Measurements from ENCODE around the gene NR1I3.
"Not testable (repeated sequence)": the region's sequence is repeated elsewhere in the genome, so short reads cannot be mapped to it uniquely, and the experiment has no call there.

The NR1I3 gene, protein sequence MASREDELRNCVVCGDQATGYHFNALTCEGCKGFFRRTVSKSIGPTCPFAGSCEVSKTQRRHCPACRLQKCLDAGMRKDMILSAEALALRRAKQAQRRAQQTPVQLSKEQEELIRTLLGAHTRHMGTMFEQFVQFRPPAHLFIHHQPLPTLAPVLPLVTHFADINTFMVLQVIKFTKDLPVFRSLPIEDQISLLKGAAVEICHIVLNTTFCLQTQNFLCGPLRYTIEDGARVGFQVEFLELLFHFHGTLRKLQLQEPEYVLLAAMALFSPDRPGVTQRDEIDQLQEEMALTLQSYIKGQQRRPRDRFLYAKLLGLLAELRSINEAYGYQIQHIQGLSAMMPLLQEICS

DNA sequence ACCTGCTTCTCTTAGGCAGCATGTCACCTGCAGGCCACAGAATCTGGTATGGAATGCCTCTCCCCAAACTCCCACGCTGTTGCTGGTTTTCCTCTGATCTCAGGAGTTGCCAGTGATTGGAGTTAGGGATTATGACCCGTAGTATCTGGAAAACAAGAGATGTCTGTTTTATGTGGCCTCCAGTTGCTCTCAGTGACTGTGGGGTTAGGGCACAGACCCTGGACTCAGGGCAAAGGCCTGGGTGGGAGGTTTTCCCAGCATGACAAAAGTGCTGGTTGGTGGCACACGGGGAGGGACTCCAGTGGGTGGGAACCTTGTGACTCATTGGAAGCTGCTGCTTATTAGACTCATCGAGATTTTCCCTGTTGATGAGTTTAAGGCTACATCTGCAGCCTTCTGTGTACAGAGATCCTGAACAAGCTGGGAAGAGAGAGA is at the start of gene NR1I3:
TSS of gene NR1I3 (minus strand) at position 165 of the 435 bp plus-strand sequence. CDS start 1,638 bp downstream, outside the sequence.
- no peak for DNase-seq (ENCODE audit: low read depth)

DNA sequence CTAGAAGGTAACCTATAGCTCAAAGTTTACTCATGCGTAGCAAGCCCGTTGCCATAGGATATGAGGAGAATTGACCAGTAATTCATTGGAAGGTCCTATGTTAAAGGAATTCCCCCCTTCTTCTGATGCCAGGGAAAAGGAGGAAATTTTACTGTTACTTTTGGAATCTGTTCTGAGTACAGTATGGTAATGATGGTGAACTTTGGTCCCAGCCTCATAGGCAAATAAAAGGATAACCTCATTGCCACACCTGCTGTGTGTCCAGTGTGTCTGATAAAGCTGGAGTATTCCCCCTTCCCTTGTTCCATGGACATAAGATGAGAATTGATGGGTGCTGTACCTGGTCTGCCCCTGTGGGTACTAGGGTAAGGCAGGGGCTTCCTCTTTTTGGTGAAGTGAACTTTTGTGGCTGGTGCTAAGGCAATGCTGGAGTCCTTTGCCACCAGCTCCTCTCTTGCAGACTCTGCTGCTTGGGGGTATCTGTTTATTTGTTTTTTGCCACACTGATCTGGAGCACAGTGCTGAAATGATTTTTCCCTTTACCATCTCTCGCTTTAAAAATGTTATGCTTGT is 49.6 kb upstream of the NR1I3 start:
- DNase-seq (ENCODE audit: low read depth), result no peak

DNA sequence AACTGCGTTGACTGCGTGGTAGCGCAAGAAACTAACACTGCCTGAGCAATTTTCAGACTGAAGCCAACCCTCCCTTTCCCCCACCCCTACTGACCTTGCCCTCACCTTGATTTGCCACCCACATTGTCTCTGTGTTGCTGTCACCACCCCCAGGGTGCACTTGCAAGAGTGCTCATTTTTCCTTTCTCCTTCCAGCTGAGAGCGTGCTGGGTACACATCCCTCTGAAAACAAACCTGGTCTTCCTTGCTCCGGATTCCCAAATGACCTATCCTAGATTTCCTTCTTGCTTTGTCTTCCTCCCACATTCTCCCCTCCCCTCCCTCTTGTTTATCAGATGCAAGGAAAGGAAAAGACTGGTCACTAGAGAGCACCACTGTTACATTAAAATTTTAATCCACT is 47.5 kb upstream of the NR1I3 start:
- DNase-seq (ENCODE audit: low read depth), result no peak

DNA sequence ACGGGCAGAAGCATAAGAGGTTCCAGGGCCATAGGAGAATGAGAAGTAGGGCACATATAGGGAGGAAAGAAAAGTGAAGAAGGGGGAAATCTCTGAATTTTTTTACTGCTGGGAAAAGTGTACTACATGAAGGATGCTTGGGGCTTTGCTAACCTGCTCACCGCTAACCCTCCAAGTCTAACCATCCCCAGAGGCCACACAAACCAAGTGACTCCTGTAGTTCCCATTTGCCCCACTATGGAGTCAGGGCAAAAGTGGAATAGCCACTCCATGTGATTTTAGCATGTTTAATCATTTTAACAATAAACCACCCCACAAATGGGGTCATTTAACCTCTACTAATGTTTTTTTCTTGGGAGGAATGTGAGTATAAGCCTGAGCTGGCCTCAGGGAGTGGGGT is 47.1 kb upstream of the NR1I3 start:
- DNase-seq (ENCODE audit: low read depth), result no peak

DNA sequence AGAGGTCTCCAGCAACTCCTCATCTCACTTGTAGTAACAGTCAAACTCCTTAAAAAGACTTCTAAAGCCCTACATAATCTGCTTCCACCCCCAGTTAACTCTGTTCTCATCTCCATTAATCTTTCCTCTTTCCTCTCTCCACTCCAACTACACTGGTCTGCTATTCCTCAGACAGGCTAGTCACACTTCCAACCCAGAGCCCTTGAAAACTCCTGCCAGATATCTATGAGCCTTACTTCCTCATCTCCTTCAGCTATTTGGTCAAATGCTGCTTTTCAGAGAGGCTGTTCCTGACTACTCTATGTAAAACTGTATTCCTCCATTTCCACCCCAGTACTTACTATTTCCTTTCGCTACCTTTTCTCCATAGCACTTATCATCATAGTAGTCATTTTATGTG is 45.0 kb upstream of the NR1I3 start:
- DNase-seq (ENCODE audit: low read depth), result no peak

DNA sequence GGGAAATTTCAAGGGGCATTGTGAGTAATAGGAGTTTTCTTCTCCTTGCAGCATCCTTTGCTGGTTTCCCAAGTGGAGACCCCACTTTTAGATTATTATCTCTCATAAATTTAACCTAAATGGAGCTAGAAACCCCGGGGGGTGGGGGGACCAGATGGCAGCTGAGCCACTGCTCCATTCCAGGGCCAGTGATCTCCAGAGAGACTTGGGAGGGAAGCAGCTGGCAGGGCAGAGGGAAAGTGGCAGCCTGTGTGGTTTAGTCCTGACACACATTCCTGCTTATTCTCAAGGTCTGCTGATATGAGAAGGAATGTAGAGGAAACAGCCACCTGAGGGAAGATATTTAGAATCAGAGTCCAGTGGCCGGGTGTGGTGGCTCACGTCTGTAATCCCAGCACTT is 36.9 kb upstream of the NR1I3 start:
- no peak for DNase-seq (ENCODE audit: low read depth)

DNA sequence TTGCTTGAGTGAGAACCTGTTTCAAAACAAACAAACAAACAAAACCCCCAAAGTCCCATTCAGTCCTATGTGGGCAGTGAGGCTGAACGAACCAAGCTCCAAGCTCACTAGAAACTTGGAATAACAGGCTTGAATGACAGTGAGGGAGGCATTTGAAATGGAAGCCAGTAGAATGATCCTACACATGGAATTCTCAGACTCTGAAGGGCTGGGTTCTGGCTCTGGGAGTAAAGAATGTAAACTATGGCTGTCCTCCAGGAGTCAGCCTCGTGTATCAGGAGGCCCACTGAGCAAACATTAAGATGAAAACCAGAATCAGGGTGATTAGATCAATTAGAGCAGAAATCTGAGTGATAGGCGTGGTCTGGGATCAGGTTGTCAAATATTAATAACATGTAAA is 35.4 kb upstream of the NR1I3 start:
- no peak for DNase-seq (ENCODE audit: low read depth)

DNA sequence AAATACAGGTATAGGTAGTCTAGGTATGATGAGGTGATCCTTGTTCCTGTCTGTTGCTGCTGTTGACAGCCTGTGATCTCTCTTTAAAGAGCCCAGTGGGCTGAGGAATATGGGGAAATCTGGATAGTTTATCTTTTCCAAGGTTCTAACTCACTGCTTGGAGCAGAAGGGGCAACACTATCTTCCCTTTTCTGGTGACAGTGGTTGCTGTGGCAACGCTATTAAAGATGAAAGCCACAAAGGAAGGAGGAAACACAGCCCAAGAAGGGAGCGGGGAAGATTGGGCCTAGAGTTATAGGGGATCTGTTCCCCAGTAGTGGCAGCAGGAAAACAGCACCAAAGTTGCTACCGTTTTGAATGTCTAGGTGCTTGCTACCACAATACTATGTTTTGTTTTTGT is 29.3 kb upstream of the NR1I3 start:
- no peak for DNase-seq (ENCODE audit: low read depth)

DNA sequence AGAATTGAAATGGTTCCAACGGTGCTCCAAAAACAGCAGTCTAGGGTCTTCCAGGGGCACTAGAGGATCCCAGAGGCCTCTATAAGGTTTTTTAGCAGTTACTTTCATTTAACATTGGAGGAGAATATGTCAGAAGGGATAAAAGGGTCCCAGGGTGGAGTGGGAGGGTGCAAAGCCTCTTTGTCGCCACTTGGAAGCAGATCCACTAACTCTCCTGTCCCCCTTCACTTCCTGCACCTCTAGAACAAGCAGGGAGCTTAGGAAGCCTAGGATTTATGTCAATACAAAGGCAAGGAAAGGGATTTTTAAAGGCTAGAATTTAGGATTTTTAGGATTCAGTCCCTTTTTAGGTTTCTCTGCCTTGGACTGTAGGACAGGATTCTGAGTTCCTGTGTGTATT is 28.8 kb upstream of the NR1I3 start:
- no peak for DNase-seq (ENCODE audit: low read depth)

DNA sequence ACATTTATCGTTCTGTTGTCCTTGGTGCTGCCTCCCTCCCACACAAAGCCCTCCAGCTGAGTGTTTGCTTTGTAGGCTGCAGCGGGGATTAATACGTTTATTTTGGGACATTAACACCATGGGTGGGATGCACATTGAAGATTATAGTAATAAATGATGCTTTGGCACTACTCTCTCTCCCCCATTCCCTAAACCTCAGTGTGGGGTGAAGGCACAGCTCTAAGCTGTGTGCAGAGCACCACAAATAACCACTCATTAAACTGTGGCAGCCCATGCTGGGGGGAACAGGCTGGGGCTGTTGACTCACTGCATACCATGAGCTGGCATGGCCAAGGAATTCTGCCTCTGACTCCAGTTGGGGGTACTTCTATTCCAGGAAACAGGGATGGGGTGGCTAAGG is 28.2 kb upstream of the NR1I3 start:
- DNase-seq (ENCODE audit: low read depth), result no peak

DNA sequence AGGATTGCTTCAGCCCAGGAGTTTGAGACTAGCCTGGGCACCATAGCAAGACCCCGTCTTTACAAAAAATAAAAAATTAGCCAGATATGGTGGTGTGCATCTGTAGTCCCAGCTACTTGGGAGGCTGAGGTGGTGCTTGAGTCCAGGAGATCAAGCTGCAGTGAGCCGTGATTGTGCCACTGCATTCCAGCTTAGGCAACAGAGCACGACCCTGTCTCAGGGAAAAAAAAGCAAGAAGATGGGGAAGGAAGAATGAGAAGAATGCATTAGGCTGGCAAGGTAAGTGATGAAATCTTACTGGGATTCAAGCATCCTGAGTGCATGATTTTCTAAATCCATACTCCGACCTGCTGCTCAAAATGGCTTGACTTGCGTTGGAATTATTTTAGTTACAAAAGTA is 27.3 kb upstream of the NR1I3 start:
- no peak for DNase-seq (ENCODE audit: low read depth)

DNA sequence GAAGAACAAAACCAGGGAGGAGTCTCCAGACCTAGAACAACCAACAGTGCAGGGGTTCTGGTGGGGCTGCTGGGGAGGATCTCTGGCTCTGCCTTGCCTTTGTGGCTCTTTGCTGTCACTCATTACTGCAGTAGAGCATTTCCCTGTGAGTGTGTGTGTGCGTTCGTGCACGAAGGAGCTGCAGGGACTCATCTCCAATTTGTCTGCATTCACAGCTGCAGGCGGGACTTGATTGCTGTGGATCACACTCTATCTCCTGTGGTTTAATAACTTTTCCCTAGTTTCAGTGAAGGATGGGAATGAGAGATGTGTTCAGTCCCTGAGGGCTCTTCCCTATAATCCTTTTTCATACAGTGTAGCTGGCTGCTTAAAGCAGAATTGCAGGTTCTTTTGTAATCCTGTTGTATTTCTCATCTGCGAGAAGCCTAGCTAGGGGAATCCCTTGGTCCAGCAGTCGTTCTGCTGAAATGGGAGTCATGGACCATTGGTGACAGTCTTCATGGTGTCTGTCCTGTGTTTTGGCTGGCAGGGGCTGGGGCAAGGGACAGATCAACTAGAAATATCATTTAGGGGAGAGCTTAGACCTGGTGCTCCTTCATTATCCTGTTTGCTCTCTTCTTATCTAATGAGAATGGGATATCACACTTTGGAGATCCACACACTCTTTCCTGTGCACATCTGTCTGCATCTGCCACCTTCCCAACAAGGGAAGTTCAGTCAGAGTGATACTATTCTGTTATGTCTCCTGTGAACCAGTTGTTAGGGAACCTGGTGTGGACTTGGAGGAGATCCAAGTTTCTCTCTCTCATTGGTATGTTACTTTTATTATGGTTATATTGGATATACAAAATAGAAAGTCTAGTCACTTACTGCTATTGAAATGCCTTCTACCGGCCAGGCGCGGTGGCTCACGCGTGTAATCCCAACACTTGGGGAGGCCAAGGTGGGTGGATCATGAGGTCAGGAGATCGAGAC is 23.5 kb upstream of the NR1I3 start:
- DNase-seq (ENCODE audit: low read depth), result no peak

DNA sequence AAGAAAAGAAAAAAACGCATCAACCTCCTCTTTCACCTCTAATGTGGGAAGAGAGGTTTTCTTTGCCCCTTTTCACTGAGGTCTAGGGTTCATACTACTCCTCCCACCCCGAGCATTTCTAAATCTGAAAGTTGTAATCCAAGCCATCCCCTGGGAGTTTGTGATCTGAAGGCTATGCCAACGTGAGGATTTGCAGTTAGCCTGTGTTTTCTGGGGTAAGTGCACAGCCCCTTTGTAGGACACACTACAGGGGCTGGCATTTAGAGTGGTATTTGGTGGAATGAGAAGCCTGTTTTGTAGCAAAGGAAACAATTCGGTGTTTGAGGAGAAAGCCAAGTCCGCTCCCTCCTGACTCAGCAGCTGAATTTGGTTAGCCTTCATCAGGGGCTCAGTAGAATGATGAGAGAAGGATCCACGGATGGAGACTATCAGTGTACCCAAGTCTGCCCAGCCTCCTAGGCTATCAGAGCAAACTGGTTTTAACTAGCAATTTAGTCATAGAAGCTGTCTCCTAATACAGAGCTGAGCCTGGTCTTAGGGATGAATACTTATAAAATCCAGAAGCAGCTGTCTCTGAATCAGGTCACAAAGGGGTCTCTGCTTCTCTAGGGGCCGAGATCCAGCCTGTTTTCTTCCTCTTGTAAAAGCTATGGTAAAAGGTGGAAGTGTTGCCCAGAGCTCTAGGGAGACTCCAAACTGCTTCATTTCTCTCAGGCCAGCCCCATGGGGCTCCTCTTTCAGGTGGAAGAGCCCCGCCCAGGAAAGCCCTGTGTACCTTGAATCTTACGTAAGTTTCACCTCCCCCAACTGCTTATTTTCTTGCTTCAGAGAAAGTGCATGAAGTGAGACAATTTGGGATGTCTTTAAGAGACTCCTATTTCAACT is 22.6 kb upstream of the NR1I3 start:
- no peak for DNase-seq (ENCODE audit: low read depth)

DNA sequence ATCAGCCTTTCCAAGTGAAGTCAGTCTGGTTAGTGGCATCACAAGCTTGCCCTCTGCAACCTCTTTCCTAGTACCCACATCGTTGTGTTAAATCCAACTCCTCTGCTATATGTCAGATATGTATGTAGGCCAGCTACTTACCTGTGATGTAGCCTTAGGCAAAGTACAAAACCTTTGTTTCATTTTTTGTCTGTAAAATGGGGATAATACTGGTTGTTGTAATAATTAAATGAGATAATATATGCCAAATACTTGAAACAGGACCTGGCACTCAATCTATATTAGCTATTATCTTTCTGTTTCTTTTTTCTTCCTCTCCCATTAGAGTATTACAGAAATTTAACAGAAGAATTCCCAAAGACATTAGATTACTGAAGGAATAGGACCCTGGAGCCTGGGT is 21.8 kb upstream of the NR1I3 start:
- DNase-seq (ENCODE audit: low read depth), result no peak

DNA sequence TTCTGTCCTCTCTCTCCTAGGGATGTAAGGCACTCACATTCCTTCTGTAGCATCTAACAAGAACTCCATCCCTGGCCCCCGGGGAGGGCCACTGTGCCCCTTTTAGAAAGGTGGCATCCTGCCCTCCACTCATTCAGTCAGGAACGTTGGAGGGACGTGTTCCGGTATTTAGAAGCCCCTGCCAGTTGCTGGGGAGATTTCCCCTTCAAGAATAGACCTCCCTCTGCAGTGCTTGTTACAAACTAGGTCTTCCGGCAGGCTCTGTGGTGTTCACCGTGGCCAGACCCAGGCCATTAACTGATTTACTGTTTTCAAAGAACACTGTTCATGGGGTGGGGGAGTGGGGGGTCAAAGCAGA is 21.3 kb upstream of the NR1I3 start:
- no peak for DNase-seq (ENCODE audit: low read depth)

DNA sequence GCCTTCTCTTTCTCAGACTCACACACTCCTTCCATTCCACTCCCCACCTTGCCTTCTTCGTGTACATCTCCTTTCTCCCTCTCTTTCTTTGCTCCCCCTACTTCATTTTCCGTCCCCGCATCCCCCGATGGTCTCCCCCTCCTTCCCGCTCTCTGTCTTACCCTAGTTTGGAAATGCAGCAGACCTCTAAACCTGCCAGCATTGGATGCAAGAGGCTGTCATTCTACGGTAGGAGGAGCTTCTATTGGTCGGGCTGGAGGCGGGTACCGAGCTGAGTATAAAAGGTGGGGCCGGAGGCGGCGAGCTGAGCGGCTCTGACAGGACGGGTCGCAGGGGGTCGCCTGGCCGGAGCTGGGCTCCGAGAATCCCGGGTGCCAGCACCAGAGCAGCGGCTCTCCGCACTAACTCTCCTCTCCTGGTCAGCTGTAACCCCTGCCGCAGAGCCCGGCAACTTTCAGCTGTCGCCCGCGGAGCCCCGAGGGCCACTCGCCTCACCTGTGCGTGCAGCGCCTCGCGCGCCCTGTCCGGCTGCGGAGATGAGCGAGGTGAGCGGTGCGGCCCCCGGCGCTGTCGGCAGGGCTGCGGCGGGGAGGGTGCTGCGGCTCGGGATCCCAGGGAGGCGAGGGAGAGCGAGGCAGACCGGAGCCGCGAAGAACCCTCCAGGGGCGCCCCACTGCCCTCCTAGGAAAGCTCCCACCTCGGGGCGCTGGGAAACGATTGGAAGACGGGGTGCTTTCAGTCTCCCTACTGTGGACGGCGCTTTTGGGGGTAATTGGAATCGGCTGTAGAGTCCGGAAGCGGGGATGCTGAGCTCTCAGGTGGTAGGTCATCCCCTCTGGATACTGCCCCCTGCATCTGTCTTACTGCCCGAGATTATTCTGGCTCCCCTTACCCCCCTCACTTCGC is 20.7 kb upstream of the NR1I3 start, which contains the start of gene PCP4L1:
TSS of gene PCP4L1 (plus strand) at position 307 of the 906 bp plus-strand sequence. CDS start at position 537, 230 bp downstream.
- DNase-seq (ENCODE audit: low read depth), result peak; percentile 6

DNA sequence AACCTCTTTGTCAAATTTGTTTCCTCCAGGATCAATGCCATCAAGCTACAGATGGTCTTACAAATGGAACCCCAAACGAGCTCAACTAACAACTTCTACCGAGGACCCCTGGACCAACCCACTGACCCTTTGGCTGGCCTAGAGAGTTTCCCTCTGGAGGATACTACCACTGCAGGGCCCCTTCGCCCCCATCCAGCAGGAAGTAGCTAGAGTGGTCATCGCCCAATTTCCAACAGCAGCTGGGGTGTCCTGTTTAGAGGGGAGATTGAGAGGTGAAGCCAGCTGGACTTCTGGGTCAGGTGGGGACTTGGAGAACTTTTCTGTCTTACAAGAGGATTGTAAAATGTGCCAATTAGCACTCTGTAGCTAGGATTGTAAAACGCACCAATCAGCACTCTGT is 19.1 kb upstream of the NR1I3 start:
- DNase-seq (ENCODE audit: low read depth), result not testable (repeated sequence)

DNA sequence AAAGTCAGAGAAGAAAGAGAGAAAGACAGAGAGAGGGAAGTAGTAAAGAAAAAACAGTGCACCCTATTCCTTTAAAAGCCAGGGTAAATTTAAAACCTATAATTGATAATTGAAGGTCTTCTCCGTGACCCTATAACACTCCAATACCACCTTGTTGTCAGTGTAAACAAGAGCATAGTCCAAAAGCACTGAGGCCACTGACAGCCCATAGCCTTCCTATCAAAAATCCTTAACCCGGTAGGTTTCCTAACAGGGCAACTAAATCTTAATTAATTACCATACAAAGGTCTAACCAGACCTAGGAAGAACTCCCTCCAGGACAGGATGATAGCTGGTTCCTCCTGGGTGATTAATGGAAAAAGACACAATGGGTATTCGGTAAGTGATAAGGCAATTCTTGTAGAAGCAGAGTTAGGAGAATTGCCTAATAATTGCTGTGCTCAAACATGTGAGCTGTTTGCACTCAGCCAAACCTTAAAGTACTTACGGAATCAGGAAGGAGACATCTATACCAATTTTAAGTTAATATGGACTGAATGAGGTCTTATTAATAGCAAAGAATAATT is 18.0 kb upstream of the NR1I3 start:
- DNase-seq (ENCODE audit: low read depth), result not testable (repeated sequence)

DNA sequence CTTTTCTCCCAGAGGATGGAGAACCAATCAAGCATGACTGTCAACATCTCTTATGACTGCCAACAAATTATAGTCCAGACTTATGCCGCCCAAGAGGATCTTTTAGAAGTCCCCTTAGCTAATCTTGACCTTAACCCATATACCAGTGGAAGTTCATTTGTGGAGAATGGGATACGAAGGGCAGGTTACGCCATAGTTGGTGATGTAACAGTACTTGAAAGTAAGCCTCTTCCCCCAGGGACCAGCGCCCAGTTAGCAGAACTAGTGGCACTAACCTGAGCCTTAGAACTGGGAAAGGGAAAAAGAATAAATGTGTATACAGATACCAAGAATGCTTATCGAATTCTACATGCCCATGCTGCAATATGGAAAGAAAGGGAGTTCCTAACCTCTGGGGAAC is 17.3 kb upstream of the NR1I3 start:
- DNase-seq (ENCODE audit: low read depth), result not testable (repeated sequence)

DNA sequence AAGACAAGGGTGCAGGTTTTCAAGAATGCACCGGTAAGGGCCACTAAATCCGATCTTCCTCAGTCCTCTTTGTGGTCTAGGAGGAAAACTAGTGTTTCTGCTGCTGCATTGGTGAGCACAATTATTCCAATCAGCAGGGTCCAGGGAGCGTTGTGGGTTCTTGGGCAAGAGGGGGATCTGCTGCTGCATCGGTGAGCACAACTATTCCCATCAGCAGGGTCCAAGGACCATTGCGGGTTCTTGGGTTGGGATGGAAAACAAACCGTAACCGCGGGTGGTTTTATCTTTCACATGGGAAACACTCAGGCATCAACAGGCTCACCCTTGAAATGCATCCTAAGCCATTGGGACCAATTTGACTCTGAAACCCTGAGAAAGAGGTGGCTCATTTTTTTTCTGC is 13.6 kb upstream of the NR1I3 start:
- no peak for DNase-seq (ENCODE audit: low read depth)

Measured in non-pigmented ciliary epithelial cell (primary cell).